GM18520 (cell line): ENCODE data around the gene FAM13A.
"Not testable (repeated sequence)": the region's sequence is repeated elsewhere in the genome, so short reads cannot be mapped to it uniquely, and the experiment has no call there.

ENCODE experiments used
- ATAC-seq: cut with Tn5 transposase; IDR thresholded peaks from one replicate; pipeline ENCODE4 v1.9.1; 2021; ENCODE audit not compliant: unreplicated experiment

Gene FAM13A

GRCh38 chr4:89056953-89057398 lies at the start of gene FAM13A:
TSS of gene FAM13A (minus strand) at chr4:89057185. CDS start at chr4:89056964, 221 bp downstream.
- ATAC-seq = no peak

GRCh38 chr4:89105726-89106125 lies 48.7 kb upstream of the FAM13A start:
- no peak for ATAC-seq

GRCh38 chr4:89101256-89102161 lies 44.5 kb upstream of the FAM13A start:
- ATAC-seq = peak; percentile 92

- ATAC-seq = peak; percentile 1
Measured at GRCh38 chr4:89100853-89101252, 43.9 kb upstream of the FAM13A start.

GRCh38 chr4:89099471-89099870 lies 42.5 kb upstream of the FAM13A start:
- ATAC-seq = no peak

- ATAC-seq = no peak
Measured at GRCh38 chr4:89099034-89099433, 42.0 kb upstream of the FAM13A start.

GRCh38 chr4:89078300-89078699 lies 21.3 kb upstream of the FAM13A start:
- ATAC-seq = no peak

GRCh38 chr4:89077761-89078160 lies 20.8 kb upstream of the FAM13A start:
- no peak for ATAC-seq

GRCh38 chr4:89072921-89073320 lies 15.9 kb upstream of the FAM13A start:
- ATAC-seq = no peak

- no peak for ATAC-seq
Measured at GRCh38 chr4:89071311-89071710, 14.3 kb upstream of the FAM13A start.

GRCh38 chr4:89070041-89070440 lies 13.1 kb upstream of the FAM13A start:
- ATAC-seq = peak; percentile 63

GRCh38 chr4:89069481-89069880 lies 12.5 kb upstream of the FAM13A start:
- peak; percentile 39 for ATAC-seq

GRCh38 chr4:89067417-89067816 lies 10.4 kb upstream of the FAM13A start:
- no peak for ATAC-seq

- no peak for ATAC-seq
Measured at GRCh38 chr4:89064848-89065247, 7.9 kb upstream of the FAM13A start.

- ATAC-seq = not testable (repeated sequence)
Measured at GRCh38 chr4:89057844-89058243, 859 bp upstream of the FAM13A start.

- ATAC-seq = no peak
Measured at GRCh38 chr4:89056292-89056952, 563 bp downstream of the FAM13A start.

GRCh38 chr4:89055157-89056080 lies 1.6 kb downstream of the FAM13A start:
- no peak for ATAC-seq

GRCh38 chr4:89054627-89055026 lies 2.4 kb downstream of the FAM13A start:
- no peak for ATAC-seq

GRCh38 chr4:89049853-89050252 lies 7.1 kb downstream of the FAM13A start:
- no peak for ATAC-seq

- ATAC-seq = no peak
Measured at GRCh38 chr4:89048906-89049601, 7.9 kb downstream of the FAM13A start.
